HG02642 (cell line): Measurements from ENCODE around the gene PLA2G4E.

ENCODE experiments used
- ATAC-seq: cut with Tn5 transposase; IDR thresholded peaks from one replicate; pipeline ENCODE4 v1.9.1; 2021; ENCODE audit warnings: mild to moderate bottlenecking; ENCODE audit not compliant: unreplicated experiment, poor library complexity

The PLA2G4E gene

DNA sequence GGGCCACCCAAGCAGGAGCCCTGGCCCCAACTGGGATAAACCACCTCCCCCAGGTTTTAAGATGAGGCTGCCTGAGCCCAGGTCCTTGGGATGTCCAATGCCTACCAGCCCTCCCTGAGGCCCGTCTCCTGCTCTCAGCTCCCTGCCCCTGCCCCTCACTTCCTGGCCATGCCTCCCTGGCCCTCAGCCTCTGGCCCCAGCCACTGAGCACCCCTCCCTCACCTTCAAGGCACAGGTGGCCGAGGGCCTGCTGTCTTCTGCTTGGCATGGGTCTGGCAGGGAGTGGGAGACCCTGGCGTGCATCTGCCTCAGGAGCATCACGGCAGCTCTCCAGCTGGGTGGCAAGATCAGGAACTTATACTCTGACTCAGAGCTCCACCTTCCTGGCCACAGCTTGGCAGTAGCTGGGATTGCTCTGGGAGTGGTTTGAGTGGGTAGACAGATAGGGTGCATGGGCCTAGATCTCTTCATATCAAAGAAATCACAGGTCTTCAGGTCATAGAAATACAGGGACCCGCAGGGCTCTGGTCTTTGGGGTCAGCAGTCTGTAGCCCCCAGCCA is at the start of gene PLA2G4E:
Gene PLA2G4E, minus strand, starts transcription at position 330 of the 561 bp plus-strand sequence. Its CDS starts 12 bp downstream, at position 318.
- no peak for ATAC-seq

GRCh38 chr15:42070279-42070975 is 49.6 kb upstream of the PLA2G4E start:
- no peak for ATAC-seq

GRCh38 chr15:42069496-42070278 is 48.8 kb upstream of the PLA2G4E start:
- no peak for ATAC-seq

DNA sequence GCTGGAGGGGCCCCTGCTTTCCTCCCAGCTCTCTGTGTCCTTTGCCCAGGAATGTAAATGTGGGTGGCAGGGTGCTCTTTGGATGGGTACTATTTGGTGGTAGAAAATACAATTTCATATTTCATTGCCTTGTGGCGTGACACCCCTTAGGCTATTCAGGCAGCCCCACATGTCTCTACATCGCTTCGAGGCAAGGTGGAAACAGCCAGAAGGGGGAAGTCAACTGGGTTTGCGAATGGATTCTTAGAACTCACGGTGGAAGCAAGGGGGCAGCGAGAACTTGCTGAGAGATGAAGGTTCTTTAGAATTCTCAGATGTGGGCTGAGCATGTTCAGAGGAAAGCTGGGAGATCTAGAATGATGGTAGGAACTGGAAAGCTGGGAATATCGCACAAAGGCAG is 48.2 kb upstream of the PLA2G4E start:
- no peak for ATAC-seq

GRCh38 chr15:42068601-42069000 is 47.8 kb upstream of the PLA2G4E start:
- no peak for ATAC-seq

- no peak for ATAC-seq
These were observed 46.0 kb upstream of the PLA2G4E start for GRCh38 chr15:42066764-42067415.

- ATAC-seq, result no peak
These were observed 44.6 kb upstream of the PLA2G4E start for GRCh38 chr15:42065468-42065867.

- ATAC-seq, result no peak
These were observed 44.2 kb upstream of the PLA2G4E start for GRCh38 chr15:42065033-42065432.

DNA sequence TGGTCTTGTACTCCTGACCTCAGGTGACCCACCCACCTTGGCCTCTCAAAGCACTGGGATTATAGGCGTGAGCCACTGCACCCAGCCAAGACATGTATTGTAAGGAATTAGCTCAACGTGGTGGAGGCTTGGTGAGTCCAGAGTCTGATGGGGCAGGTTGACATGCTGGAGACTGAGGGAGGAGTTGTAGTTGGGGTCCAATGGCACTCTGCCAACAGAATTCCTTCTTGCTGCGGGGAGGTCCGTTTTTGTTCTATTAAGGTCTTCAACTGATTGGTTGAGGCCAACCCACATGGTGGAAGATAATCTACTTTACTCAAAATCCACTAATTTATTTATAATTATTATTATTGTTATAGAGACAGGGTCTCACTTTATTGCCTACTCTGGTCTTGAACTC is 43.4 kb upstream of the PLA2G4E start:
- ATAC-seq, result no peak

DNA sequence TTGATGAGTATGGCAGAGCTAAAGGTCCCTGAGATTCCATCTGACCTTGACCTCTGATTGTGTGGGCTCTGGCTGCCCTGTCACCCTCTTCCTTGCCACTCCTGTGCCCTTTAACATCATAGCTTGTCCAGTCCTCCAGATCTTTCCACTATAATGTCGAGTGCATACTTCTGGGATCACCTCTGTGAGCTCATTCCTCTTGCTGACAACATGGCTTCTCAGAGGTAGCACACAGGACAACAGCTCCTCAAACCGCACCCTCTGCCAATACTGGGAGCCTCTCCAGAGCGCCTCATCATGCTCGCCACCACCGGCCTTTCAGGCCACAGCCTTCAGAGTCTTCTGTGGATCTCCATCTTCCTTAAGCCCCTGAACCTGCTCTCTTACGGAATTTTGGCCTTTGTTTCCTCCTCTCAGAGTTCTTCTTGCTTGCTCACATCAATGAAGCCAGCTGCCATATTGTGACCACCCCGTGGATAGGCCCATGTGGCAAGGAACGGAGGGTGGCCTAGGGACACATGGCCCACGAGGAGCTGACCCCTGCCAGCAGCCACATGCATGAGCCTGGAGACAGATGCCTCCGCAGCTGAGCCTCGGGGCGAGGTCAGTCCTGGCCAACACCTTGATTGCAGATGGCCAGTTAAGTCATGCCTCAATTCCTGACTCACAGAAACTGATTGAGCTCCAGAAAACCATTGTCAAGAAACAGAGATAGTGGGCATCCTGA is 42.4 kb upstream of the PLA2G4E start:
- ATAC-seq, result no peak

DNA sequence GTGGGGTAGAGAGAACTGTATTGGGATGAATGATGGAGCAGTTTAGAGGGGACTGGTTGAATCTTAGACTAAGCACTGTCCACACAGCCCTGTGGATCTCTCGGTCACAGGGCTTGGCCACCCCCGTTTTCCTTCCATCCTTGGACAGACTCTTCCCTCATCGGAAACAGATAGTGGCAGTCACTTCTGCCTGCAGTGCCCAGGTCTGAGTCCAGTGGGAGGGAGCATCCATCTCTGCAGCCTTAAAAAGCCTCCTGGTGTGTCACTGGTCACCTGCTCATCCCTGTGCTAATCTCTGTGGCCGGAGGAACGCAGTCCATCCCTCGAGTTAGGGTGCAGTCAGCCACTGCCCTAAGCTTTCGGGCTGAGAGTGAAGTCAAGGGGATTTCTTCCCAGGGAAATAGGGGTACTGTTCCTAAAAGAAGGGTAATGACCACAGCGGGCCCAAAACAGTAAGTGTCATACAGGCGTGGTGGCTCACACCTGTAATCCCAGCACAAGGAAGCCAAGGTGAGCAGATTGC is 41.5 kb upstream of the PLA2G4E start:
- no peak for ATAC-seq

DNA sequence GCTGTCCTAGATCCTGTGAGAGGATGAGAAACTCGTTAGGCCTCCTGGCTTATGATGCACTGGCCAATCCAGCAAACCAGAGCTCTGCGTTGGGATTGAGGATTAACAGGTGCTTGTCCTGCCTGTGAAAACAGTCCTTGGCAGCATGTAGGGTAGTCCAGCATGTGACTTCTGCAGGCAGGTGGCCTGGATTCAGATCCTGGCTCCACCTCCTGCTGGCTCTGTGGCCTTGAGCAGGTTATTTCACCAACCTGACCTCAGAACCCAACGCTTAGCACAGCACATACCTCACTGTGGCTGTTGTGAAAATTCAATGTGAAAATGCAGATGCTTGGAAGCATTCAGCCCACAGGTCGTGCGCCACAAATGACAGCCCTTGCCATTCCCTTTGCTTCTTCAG is 40.0 kb upstream of the PLA2G4E start:
- no peak for ATAC-seq

GRCh38 chr15:42060477-42060763 is 39.6 kb upstream of the PLA2G4E start:
- no peak for ATAC-seq

DNA sequence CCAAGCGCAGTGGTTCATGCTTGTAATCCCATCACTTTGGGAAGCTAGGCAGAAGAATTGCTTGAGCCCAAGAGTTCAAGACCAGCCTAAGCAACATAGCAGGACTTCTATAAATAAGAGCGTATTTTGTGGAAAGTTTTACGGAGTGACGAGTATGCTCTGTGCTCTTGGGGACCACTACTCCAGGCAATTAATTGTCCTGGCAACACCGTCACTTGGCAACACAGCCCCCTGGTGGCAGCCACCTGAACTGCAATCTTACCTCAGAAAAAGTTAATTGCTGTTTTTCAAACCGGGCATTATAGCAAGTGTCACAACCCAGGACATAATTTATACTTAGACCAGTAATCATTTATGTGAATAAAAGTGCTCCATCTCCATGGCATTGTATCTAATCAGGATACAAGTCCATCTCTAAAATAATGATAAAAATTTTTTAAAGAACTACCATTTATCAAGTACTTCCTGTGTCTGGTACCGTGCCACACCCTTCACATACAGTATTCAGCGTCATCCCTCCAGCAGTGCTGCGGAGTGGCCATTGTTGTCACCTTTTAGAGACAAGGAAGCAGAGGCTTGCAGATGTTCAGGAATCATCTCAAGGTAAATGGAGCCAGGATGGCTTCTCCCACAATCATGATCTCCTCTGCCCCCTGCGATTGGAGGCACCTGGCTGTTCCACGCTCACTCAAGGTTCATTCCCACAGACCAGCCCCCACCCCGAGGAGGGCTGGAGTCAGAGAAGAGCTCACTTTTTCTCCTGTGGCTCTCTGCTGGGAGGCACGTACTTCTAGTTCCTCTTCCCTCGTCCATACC is 39.0 kb upstream of the PLA2G4E start:
- ATAC-seq, result no peak

DNA sequence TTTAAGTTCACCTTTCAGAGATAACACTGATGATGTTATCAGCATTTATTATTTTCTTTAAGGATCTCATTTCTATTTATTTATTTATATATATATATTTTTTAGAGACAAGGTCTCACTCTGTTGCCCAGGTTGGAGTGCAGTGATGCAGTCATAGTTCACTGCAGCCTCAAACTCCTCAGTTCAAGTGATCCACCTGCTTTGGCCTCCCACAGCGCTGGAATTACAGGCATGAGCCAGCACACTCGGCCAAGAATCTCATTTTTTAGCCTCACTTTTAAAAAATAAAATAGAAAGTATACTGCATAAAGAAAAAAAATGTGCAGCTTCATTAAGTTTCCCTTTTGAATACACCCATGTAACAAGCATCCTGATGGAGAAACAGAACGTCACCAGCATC is 37.9 kb upstream of the PLA2G4E start:
- ATAC-seq, result no peak

GRCh38 chr15:42057799-42058646 is 37.2 kb upstream of the PLA2G4E start:
- no peak for ATAC-seq

- no peak for ATAC-seq
These were observed 36.3 kb upstream of the PLA2G4E start for GRCh38 chr15:42056934-42057798.

- ATAC-seq, result no peak
These were observed 33.1 kb upstream of the PLA2G4E start for GRCh38 chr15:42053914-42054313.
